ENCODE results near the gene TNS3.

Gene TNS3

DNA sequence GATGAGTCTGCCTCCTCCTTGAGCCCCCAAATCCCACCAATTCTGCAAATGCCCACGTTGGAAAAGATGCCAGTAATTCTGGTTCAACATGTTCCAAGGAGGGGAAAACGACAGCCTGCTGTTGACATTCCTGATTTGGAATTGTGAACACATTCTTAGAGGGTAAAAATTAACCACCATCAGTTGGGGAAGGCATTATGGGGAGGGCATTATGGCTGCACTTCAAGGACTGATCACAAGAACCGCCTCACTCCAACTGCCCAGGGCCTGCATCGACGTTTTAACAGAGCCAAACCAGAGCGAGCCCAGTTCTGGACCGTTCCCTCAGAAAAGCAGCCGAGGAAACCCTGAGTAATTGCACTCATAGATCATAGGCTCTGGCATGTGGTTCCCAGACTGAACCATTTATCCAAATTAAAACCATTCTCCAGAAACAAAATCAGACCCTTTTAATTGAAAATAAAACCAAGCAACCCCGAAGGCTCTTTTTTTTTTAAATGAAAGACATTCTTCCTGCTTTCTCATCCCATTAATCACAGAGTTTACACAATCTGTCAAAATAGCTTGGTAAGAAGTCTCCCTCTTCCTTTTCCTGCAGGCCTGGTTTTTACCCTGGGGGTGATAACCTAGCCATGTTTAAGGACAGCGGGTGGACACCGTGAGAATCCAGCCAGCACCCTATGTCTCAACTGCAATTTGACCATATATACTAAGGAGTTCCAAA, 8.0 kb downstream of the TNS3 start:
- Histone ChIP-seq H3K9ac (no peak overlapping the region), H3K4me2 (no peak overlapping the region)

DNA sequence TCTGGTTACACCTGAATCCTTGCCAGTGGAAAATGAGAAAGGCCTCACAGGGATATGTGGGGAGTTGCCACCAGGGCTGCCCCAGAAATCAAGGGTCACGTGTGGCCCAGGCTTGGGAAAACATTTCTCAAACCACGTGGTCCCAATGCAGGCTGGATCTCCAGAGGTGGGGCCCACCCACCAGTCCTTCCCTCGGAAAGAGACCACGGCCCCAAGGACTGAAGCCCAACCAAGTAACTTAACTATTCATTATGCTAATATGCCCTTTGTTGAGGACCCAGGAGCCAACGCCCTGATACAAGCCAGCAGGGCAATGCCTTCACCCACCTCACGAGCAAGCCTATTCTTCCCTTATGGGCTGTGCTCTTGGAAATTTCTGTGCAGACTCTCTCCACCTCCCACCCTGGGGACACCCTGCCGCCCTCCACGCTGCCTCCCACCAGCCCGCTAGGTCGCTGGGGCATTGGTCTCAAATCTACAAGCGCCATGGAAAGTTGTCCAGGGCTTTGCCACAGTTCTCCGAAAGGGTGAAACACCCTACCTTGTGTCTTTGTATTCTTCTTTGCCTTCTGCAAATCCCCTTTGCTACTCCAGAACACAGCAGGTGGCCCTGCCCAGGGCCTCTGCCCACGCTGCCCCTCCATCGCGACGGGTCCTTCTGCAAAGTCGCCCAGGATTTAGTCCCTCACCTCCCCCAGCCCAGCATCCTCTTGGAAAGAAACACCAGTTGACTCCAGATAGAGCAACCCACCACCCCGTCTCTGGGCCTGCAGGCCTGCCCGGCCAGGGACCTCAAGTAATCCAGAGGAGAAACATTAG, 8.8 kb downstream of the TNS3 start:
- no peaks in the 10 kb centered on the region for H3K4me1 ChIP-seq (ENCODE audit: low read depth, poor library complexity, severe bottlenecking)
- no peak overlapping the region for H3K9ac ChIP-seq
- no peaks in the 10 kb centered on the region for H3K27me3 ChIP-seq (ENCODE audit: insufficient read depth, low read depth)
- H4K20me1 ChIP-seq (ENCODE audit: insufficient read depth) = no peaks in the 10 kb centered on the region
- no peak overlapping the region for H3K4me2 ChIP-seq
- H3K79me2 ChIP-seq (ENCODE audit: insufficient read depth, low read depth) = no peaks in the 10 kb centered on the region
- H3K27ac ChIP-seq = no peak overlapping the region
- H3K36me3 ChIP-seq (ENCODE audit: insufficient read depth) = no peaks in the 10 kb centered on the region
- H2AFZ ChIP-seq (ENCODE audit: low read depth) = no peak overlapping the region
- no peak overlapping the region for H3K4me3 ChIP-seq (IDR thresholded peaks at IDR 0.05; ENCODE audit: insufficient read depth, low read depth, low read length)
- TF ChIP-seq, protein P1, sequence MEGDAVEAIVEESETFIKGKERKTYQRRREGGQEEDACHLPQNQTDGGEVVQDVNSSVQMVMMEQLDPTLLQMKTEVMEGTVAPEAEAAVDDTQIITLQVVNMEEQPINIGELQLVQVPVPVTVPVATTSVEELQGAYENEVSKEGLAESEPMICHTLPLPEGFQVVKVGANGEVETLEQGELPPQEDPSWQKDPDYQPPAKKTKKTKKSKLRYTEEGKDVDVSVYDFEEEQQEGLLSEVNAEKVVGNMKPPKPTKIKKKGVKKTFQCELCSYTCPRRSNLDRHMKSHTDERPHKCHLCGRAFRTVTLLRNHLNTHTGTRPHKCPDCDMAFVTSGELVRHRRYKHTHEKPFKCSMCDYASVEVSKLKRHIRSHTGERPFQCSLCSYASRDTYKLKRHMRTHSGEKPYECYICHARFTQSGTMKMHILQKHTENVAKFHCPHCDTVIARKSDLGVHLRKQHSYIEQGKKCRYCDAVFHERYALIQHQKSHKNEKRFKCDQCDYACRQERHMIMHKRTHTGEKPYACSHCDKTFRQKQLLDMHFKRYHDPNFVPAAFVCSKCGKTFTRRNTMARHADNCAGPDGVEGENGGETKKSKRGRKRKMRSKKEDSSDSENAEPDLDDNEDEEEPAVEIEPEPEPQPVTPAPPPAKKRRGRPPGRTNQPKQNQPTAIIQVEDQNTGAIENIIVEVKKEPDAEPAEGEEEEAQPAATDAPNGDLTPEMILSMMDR (conservative IDR thresholded peaks at IDR 0.05; ENCODE audit: low read depth, low read length) = no peak

More for the DNA sequence above, 8.0 kb downstream of the TNS3 start:
- Histone ChIP-seq H4K20me1 (ENCODE audit: insufficient read depth) (no peaks in the 10 kb centered on the region), H3K27ac (no peak overlapping the region), H3K4me3 (IDR thresholded peaks at IDR 0.05; ENCODE audit: insufficient read depth, low read depth, low read length) (no peak overlapping the region), H2AFZ (ENCODE audit: low read depth) (no peak overlapping the region), H3K36me3 (ENCODE audit: insufficient read depth) (no peaks in the 10 kb centered on the region), H3K4me1 (ENCODE audit: low read depth, poor library complexity, severe bottlenecking) (no peaks in the 10 kb centered on the region), H3K79me2 (ENCODE audit: insufficient read depth, low read depth) (no peaks in the 10 kb centered on the region), H3K27me3 (ENCODE audit: insufficient read depth, low read depth) (no peaks in the 10 kb centered on the region)
- TF ChIP-seq, protein P1 (conservative IDR thresholded peaks at IDR 0.05; ENCODE audit: low read depth, low read length) = no peak

DNA sequence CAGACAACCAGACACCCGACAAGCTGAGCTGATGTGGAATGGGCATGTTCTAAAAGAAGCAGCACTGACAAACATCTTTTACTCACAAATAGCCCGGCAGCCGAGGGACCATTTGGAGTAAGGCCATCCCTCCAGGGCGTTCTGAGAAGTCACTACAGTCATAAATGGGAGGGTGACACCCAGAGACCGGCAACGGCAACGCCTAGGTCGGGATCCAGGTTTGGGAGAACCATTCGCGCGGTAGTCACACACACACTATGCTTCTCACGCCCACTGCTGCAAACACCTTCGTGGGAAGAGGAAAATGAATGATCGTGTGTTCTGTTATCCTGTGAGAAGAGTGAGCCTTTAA, 9.8 kb downstream of the TNS3 start:
- H3K79me2 ChIP-seq (ENCODE audit: insufficient read depth, low read depth) = no peaks in the 10 kb centered on the region

DNA sequence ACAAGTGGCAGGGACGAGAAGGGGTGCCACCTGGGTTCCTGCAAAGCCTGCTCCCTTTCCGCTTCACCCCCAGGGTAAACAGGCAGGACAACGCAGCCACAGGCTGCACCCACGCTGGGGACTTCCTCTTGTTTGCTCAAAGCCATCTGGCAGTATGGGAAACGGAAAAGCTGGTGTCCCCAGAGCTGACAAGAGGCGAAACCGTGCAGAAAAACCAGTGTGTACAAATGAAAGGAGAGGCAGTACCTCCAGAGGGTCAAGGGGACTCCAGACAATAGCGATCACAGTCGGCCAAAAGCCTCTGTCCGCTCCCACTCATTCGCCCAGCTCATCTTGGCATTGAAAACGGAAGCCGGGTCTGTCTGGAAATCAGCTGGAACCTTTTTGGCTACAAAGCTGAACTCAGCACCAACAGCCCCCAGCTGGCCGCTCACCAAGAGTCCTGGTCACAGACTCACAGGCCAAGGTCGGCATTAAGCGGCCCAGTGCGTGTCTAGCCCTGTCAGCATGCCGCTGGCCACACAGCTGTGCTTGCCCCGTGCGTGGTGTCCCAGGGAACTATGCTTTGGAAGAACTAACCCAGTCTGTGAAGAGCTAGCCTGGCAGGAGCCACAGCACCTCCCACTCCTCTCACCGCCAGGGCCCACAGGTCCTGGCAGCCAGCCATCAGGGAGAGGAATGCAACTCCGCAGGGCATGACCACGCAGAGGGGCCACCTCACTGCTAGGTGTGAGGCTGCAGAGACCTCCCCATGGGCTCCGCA, 10.4 kb downstream of the TNS3 start:
- no peaks in the 10 kb centered on the region for H3K4me1 ChIP-seq (ENCODE audit: low read depth, poor library complexity, severe bottlenecking)
- no peaks in the 10 kb centered on the region for H4K20me1 ChIP-seq (ENCODE audit: insufficient read depth)
- H2AFZ ChIP-seq (ENCODE audit: low read depth) = no peak overlapping the region
- H3K9ac ChIP-seq = no peak overlapping the region
- TF ChIP-seq, protein P1 (conservative IDR thresholded peaks at IDR 0.05; ENCODE audit: low read depth, low read length) = no peak
- H3K27ac ChIP-seq = no peak overlapping the region
- no peaks in the 10 kb centered on the region for H3K36me3 ChIP-seq (ENCODE audit: insufficient read depth)
- H3K4me2 ChIP-seq = no peak overlapping the region
- no peaks in the 10 kb centered on the region for H3K79me2 ChIP-seq (ENCODE audit: insufficient read depth, low read depth)
- no peak overlapping the region for H3K4me3 ChIP-seq (IDR thresholded peaks at IDR 0.05; ENCODE audit: insufficient read depth, low read depth, low read length)
- H3K27me3 ChIP-seq (ENCODE audit: insufficient read depth, low read depth) = no peaks in the 10 kb centered on the region

More for the DNA sequence above, 9.8 kb downstream of the TNS3 start:
- no peaks in the 10 kb centered on the region for H4K20me1 ChIP-seq (ENCODE audit: insufficient read depth)
- TF ChIP-seq, protein P1 (conservative IDR thresholded peaks at IDR 0.05; ENCODE audit: low read depth, low read length) = no peak
- H2AFZ ChIP-seq (ENCODE audit: low read depth) = no peak overlapping the region
- no peaks in the 10 kb centered on the region for H3K36me3 ChIP-seq (ENCODE audit: insufficient read depth)
- H3K9ac ChIP-seq = no peak overlapping the region
- H3K4me2 ChIP-seq = no peak overlapping the region
- no peak overlapping the region for H3K4me3 ChIP-seq (IDR thresholded peaks at IDR 0.05; ENCODE audit: insufficient read depth, low read depth, low read length)
- H3K27me3 ChIP-seq (ENCODE audit: insufficient read depth, low read depth) = no peaks in the 10 kb centered on the region
- H3K4me1 ChIP-seq (ENCODE audit: low read depth, poor library complexity, severe bottlenecking) = no peaks in the 10 kb centered on the region
- H3K27ac ChIP-seq = no peak overlapping the region

Data from KMS-11 (cell line).